ENCODE data around the gene CCNY.
"Not testable (repeated sequence)": the region's sequence is repeated elsewhere in the genome, so short reads cannot be mapped to it uniquely, and the experiment has no call there.

DNA sequence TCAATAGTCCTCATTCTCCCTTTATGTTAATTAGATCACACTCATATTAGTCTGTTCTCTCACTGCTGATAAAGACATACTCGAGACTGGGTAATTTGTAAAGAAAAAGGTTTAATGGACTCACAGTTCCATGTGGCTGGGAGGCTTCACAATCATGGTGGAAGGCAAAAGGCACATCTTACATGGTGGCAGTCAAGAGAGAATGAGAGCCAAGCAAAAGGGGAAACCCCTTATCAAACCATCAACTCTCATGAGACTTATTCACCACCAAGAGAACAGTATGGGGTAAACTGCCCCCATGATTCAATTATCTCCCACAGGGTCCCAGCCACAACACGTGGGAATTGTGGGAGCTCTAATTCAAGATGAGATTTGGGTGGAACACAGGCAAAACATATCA, 22.2 kb upstream of the CCNY start:
- TF ChIP-seq, protein P1, sequence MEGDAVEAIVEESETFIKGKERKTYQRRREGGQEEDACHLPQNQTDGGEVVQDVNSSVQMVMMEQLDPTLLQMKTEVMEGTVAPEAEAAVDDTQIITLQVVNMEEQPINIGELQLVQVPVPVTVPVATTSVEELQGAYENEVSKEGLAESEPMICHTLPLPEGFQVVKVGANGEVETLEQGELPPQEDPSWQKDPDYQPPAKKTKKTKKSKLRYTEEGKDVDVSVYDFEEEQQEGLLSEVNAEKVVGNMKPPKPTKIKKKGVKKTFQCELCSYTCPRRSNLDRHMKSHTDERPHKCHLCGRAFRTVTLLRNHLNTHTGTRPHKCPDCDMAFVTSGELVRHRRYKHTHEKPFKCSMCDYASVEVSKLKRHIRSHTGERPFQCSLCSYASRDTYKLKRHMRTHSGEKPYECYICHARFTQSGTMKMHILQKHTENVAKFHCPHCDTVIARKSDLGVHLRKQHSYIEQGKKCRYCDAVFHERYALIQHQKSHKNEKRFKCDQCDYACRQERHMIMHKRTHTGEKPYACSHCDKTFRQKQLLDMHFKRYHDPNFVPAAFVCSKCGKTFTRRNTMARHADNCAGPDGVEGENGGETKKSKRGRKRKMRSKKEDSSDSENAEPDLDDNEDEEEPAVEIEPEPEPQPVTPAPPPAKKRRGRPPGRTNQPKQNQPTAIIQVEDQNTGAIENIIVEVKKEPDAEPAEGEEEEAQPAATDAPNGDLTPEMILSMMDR (IDR thresholded peaks at IDR 0.05): not testable (repeated sequence)
- TF ChIP-seq POLR2A (IDR thresholded peaks at IDR 0.05): not testable (repeated sequence)
